COLO829 (cell line): ENCODE data around the gene TNIP1.

Experiments
- DNase-seq: peaks from one replicate; pipeline ENCODE4 v3.0.0; 2012; ENCODE audit warnings: low spot score

Gene TNIP1, protein sequence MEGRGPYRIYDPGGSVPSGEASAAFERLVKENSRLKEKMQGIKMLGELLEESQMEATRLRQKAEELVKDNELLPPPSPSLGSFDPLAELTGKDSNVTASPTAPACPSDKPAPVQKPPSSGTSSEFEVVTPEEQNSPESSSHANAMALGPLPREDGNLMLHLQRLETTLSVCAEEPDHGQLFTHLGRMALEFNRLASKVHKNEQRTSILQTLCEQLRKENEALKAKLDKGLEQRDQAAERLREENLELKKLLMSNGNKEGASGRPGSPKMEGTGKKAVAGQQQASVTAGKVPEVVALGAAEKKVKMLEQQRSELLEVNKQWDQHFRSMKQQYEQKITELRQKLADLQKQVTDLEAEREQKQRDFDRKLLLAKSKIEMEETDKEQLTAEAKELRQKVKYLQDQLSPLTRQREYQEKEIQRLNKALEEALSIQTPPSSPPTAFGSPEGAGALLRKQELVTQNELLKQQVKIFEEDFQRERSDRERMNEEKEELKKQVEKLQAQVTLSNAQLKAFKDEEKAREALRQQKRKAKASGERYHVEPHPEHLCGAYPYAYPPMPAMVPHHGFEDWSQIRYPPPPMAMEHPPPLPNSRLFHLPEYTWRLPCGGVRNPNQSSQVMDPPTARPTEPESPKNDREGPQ

DNA sequence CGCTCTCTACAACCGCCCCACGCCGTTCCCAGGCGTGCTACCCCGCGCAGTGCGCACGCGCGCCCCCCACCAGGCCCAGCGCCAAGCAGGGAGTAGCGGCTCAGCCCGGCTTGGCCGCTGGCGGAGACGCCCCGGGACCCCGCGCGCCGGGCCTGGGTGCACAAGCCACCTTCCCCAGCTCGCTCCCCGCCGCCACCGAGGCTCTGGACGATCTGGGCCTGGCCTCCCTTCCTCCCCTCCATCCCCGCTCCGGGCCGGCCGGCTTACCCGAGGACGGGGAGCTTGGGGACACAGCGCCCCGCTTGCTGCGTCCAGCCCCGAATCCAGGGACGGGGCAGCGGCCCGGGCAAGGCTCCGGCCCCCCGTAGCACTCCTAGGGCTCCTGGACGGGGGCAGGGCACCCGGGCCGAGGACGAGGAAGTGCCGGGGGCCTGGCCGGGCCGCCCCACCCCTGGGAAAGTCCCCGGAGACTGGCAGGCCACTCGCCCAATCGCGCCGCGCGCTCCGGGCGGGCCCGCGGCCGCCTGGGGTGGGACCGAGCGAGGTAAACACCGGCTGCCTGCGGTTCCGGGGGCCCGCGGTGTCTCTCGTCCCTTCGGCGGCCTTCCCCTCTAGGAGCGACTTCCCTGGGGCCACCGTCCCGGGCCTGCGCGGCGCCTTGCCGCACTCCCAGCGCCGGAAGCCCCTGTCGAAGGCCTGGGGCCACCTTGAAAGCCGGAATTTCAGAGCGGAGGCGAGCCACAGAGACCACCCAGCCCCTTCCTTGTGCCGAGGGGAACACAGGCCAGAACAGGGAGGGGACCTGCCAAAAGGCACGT lies at the start of gene TNIP1:
TSS of gene TNIP1 (minus strand) at position 422 of the 818 bp plus-strand sequence. CDS start 15,939 bp downstream, outside the sequence.
- peak; percentile 58 for DNase-seq

DNA sequence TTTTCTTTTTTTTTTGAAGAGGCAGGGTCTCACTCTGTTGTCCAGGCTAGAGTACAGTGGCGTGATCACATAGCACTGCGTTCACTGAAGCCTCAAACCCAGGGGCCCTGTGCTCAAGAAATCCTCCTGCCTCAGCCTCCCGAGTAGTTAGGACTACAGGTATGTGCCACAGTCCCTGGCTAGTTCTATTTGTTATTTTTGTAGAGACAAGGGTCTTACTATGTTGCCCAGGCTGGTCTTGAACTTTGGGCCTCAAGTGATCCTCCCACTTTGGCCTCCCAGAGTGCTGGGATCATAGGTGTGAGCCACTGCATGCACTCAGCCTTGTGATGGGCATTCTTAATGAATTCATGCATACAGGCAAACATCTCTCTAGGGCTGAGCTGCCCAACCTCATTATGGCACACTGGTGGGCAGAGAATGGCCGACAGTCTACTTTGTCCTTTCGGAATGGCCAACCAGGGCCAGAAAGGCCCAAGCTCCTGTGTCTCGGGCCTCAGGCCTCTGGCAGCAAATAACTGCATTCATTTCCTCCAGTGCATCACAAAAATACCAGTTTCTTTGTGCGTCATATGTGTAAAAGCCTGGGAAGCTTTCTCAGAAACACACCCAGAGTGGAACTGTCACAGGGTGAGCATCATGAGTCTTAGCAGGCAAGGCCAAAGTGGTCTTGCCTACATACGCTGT lies 49.5 kb upstream of the TNIP1 start:
- DNase-seq: no peak

DNA sequence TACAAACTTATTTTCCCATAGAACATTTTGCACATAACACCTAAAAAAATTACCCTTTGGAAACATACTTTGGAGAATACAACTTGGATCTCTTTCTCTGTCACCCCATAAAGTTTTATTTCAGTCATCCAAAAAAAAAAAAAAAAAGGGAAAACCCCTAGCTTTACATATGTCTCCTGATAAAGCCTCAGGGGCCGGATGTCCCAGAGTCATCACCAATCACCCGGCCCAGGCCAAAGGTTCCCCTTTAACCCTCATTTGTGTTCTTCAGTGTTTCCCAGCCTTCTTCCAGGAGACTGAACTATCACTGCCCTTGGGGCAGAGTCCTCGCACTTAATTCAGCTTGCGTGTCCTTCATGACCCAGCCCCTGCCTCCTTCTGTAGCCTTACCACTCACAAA lies 48.0 kb upstream of the TNIP1 start:
- DNase-seq: no peak

DNA sequence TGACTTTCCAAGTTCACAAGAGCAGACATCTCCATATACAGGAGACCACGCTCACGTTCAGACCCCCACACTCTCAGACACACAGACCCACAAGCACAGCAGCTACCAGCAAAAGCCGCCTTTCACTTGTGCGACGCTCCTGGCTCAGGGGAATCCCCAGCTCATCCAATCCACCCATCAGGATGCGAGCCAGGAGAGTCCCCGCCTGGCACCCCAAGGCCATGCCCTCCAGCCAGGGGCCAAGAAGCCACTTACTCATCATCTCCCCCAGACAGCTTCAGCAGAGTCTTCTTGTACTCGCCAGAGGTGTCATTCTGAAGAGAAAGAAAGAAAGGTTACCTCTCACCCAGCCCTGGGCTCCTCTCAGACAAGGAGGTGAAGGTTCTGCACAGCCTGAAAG lies 47.1 kb upstream of the TNIP1 start:
- DNase-seq: no peak

DNA sequence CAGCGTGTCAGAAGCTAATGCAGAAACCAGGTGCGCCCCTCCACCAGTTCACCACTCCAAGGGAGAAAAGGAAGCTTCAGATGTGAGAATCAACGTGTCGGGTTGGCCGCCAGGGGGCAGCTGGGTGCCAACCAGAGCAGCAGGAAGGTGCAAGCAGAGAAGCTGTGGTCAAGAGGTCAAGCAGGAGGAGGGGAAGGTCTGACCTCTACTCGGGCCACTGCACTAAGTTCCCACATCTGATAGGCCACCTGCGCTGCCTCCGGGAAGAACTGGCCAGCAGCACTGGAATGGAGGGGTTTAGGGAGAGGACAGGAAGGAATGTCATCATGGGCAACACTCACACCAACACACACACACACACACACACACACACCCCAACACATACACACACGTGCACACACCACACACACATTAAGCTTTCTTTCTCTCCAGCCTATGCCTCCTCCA lies 45.4 kb upstream of the TNIP1 start:
- DNase-seq: peak; percentile 48

DNA sequence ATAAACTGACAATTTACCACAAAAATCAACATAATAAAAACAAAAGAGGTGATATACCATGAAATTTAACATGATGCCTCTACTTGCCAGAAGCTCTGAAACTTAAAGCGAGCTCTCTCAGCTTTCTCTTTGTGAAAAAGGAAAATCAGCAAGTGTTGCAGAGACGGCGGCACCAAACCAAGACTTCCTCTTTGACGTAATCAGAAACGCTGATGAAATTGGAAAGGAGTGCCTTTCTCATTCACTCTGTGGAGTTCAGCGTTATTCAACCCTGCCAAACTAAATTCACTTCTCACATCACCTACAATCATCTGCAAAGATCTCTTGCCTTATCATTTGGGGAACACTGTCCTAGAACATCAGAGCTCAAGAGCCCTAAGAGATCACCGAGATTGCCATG lies 44.6 kb upstream of the TNIP1 start:
- DNase-seq: no peak

DNA sequence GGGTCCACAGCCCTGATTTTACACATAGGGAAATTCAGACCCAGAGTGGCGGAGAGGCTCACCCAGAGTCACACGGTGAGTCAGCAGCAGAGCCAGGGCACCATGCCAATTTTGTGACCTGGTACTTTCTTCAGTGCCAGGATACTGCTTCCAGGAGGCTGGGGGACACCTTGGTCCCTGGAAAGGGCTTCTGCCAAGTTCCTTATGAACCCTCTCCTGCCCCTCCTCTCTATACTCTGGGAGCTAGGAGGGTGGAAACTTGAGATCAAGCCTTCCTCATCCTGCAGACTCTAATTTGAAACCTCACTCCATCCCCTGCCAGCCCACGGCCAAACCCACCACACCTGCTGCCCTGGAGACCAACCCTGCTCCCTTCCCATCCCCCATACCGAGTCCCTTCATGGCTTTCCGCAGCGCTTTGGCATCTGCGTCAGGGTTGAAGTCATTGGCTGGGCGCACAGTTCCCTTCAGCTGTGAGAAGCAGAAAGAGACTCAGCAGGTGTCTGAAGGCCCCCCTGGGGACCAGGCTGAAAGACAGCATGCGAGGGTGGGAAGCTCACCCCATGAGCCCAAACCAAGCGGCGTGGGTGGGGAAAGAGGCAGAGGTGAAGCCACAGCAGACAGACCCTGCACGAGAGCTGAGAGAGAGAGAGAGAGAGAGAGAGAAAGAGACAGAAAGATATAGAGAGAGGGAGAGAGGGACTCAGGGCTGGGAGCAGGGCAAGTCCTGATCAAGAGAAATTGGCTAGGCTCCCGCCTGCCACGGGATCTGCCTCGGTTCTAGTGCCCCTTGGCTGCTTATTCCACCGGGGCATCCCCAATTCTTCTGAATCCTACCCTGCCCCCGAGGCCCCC lies 43.3 kb upstream of the TNIP1 start:
- DNase-seq: no peak

DNA sequence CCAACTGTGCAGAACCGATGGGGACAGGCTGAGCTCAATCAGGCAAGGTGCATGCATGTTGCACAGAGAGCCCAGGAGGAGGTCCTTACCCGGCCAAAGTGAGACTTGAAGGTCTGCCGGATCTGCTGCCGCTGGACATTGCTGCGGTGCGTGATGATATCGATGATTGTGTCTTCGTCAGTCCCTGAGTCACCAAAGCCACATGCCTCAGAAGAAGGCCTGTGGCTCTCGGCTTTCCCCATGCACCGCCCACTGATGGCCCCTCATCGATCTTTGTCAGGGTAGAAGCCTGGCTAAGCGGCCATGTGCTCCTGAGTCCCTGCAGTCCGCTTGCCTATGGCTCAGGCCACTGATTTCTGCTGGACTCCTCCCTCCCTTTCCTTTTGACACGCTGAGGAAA lies 42.0 kb upstream of the TNIP1 start:
- DNase-seq: no peak

DNA sequence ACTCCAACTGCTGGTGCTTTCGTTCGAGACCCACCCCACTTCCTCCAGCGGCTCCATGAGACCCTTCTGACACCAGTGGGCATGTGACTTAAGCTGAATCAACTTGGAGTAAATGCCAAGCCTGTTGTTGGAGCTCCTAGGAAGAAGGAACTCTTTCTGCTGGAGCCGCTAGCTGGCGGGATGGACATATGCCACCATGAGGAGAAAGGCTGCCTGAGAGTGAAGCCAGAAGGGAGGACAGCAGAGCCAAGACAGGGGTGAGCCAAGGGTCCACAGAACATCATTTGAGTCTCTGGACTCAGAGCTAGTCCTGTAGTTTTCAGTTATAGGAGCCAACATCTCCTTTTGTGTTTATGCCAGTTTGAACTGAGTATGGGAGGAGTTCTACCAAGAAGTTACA lies 40.8 kb upstream of the TNIP1 start:
- no peak for DNase-seq

DNA sequence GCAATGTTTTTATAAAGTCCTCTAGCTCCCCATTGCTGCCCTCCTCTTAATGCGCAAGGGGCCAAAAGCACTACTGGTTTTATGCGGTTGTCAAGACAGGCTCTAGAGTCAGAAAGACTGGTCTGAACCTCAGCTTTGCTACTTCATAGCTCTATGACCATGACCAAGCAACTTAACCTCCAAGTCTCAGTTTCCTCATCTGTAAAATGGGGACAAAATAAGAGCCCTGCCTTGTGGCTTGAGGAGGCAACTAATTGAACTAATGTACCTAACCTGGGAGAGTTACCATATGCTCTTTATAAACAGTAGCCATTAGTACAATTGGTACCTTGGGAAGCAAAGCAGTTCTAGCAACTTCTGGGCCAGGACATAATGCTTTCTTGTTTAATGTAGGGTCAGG lies 40.3 kb upstream of the TNIP1 start:
- no peak for DNase-seq

DNA sequence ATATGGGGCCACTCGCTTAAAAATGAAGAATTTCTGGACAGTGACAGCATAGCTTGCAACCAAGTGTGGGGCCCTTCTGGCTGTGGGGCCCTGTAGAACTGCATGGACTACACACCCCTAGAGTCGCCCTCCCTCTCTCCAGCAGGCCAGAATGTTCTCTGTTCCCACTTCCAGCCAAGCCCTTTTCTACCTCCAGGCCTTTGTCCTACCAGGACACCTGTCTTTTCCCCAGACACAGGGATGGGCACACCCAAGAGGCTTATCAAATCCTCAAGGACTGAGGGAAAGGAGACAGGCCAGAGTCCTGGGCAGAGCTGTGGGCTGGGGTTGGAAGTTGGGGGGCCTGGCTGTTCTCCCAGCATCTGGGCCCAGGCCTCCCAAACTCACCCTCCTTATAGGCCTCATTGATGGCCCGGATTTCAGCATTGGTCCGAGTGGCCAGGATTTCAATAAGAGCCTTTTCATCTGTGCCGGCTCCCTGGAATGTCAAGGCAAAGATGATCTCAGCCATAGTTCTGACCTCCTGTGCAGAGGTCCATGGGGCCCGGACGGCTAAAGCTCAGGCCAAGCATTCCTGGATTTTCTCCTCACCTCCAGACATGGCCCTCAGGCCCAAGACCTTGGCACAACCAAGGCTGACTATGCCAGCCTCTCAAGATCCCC lies 38.2 kb upstream of the TNIP1 start:
- no peak for DNase-seq

DNA sequence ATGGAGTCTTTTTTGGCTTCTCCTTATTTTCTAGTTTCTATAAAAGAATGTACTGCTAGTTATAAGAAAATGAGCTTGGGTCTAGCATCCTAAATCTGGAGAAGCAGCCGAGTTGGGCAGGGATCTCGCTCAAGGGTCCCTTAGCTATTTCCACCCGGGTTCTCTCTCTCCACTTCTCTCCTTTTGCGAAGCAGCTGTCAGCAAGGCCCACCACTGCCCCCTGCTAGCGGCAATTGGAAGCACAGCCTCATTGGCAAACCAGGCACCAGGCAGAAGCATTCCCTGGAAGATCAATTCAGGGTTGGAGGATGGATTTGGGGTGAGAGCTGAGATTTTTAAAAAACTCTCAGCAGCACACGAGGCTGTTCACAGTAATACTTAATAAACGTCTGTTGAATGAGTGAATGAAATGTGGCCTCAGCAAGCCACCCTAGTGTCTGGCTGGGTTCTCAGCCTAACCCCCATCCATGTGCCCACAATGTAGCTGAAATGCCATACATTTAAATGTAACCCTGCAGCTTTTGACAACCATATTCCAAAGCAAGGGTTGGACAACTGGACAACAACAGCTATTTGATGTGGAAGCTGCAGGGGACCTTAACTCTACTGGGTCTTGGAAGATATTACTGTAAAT lies 34.6 kb upstream of the TNIP1 start:
- peak; percentile 62 for DNase-seq

DNA sequence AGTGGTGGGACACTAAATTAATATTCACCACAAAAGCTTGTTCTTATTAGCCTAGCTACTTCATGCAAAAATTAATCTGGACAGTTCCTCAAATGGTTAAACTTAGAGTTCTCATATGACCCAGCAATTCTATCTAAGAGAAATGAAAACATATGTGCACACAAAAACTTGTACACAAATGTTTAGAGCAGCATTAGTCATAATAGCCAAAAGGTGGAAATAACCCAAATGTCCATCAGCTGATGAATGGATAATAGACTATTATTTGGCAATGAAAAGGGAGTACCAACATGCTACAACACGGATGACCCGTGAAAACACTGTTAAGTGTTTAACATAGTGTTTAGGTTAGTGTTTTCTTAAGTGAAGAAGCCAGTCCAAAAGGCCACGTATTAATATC lies 32.8 kb upstream of the TNIP1 start:
- DNase-seq: no peak

DNA sequence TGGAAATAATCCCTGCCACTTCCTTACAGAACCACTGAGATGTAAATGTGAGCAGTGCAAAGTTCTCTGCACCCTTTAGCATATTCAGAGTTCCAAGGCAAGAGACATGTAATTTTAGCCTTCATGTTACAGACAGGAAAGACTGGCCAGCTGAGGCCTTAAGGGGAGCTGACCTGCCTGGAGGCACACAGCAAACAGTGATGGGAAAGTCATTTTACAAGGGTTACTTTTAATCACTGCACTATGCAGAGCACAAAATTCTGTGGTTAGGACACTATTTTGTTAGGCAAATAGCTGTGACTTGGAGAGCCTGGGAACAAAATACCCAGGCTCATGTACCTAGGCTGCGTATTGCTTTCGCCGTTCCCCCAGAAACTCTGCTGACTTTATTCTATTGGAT lies 30.2 kb upstream of the TNIP1 start:
- no peak for DNase-seq

DNA sequence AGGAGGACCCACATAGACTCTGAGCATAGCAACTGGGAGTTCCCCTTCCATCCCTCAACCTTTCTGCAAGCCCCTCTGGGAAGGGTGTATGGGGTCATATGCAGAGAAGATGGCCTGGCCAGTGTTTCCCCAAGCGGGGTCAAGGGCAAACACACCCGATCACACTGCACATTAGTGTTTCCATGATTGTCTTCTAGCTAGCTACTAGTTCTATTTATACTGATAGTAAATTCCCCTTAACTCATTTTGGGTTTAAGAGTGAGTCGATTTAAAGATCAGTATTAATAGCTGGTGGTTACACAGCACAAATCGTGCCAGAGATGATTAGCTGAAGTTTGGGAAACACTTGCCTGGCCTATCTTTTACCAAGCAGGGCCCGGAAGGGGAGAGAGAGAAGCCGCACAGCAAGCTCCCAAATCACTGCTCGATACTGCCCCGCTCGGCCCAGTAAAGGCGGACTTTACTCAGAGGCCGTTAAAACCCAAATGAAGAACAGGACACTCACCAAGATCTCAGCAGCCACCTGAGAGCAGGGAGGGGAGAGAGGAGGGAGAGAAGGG lies 29.4 kb upstream of the TNIP1 start:
- no peak for DNase-seq

DNA sequence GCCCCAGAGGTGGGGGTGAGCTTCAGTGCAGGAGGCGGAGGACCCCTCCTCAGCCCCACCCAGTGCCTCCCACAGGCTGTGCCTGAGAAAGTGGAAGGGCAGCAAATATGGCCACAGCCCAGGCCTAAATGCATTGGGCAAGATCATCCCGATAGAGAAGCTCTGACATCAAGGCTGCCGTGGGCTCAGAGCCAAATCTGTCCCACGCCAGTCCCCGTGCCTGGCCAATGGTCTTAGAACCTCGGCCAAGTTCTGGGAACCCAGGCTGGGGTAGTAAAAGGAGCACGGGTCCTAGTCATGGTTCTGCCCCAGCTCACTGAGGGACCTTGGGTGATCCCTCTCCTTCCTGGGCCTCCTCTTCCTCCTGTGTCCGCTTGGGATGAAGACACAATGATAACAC lies 27.7 kb upstream of the TNIP1 start:
- DNase-seq: no peak

DNA sequence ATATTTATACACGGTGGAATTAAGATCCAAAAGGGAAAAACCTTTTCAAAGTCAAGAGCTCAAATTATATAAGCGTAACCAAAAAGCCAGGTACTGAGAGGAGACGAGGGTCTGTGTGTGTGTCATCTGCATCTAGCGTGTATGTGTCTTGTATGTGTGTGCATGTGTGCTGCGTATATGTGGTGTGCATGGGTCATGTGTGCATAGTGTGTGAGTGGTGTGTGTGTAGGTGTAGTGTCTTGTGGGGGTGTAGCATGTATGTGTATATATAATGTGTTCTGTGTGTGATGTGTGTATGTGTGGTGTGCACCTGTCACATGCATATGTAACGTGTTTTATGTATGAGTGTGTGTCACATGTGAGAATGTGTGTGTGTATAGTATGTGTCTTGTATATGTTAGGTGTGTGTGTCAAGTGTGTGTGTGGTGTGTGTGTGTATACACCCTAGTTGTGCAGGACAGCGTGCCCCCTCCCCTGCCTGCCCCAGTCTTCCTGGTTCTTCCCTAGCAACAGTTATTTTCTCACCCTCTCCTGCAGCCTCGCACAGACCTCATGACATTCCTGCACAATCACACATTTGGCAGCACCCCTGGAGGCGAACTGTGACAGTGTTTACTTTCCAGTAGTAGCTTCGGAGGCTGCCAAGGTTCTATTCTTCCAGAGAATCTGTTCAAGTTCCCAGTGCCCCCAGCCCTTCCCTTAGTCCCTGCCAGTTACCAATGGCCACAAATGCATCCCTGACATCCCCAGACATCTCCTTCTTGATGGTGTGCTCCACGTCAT lies 27.1 kb upstream of the TNIP1 start:
- DNase-seq: no peak

DNA sequence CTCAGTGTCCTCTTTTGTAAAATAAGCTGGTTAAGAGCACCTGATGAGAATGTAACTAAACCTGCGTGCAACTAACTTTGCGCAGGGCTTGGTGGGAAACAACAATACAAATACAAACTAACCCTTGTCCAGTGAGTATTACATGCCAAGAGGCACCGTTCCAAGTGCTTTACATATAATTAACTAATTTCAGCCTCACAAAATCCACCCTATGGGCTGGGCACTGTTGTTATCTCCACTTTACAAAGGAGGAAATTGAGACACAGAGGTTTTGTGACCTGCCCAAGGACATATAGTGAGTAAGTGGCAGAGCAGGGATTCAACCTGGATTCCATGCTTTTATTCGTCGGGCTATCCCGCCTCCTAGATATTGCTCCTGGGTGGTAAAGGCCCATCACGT lies 26.2 kb upstream of the TNIP1 start:
- no peak for DNase-seq

DNA sequence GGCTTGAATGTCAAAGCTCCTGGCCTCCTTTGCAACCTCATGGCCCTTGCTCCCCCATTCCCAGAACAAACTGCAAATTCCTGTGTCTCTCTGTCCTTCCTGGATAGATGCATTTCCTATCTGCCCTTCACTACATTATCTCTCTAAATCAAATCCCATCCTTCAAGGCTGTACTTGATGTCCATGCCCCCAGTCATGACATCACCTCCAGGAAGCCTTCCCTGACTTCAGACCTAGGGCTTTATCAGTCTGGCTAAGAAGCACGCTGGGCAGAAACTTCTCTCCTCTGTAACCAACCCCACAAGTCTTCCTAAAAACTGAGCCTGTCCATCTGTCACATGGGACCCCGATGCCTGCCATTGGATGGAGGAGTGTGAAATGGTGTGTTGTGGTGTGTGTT lies 25.7 kb upstream of the TNIP1 start:
- no peak for DNase-seq
